Measurements from ENCODE around the gene ZNF175.

DNA sequence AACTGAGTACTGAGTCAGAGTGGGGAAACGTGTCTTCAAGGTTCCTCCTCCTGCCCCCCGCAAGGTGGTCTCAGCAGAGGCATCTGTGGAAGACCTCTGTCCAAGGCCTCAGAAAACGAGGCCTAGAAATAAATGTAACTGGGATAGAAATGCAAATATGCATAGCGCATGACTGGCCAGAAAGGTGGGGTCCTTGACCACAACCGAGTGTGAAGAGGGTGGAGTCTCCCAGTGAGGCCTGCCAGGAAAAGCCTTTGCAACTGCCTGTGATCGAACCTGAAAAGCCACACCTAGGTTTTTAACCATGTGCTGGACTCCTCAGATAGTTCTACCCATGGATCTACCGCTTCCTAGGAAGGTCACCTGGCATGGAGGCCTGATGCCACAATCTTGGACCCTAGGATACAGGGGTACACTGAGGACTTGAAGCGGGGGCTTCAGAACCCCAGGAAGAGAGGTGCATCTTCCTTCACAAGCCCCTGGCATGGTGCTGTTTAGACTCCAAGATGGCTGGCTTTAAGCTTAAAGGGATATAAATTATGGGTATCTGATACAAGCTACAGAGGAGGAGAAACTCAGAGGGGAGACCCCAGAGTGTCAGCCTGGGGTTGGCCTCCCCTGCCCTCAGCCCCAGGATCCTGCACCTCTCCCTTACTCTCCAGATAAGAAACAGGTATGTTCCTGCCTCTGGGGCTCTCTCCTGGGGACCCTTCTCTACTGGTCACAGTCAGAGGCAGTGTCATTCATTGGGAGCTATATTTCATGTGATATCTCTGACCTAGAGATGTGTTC lies 21.4 kb upstream of the ZNF175 start:
- TF ChIP-seq POLR2A (IDR thresholded peaks at IDR 0.05): no peak
- TF ChIP-seq, protein P1, sequence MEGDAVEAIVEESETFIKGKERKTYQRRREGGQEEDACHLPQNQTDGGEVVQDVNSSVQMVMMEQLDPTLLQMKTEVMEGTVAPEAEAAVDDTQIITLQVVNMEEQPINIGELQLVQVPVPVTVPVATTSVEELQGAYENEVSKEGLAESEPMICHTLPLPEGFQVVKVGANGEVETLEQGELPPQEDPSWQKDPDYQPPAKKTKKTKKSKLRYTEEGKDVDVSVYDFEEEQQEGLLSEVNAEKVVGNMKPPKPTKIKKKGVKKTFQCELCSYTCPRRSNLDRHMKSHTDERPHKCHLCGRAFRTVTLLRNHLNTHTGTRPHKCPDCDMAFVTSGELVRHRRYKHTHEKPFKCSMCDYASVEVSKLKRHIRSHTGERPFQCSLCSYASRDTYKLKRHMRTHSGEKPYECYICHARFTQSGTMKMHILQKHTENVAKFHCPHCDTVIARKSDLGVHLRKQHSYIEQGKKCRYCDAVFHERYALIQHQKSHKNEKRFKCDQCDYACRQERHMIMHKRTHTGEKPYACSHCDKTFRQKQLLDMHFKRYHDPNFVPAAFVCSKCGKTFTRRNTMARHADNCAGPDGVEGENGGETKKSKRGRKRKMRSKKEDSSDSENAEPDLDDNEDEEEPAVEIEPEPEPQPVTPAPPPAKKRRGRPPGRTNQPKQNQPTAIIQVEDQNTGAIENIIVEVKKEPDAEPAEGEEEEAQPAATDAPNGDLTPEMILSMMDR (IDR thresholded peaks at IDR 0.05 in 4 of 5, conservative IDR thresholded peaks at IDR 0.05 in 1 of 5): no peak

All from gastrocnemius medialis (tissue), 4 donors.